WI38 (cell line): Measurements from ENCODE around the gene RAD51C.
A peak's percentile ranks its signal among the peaks of the same experiment; 100 is the strongest.

Source experiments
- H3K4me3 ChIP-seq: 2 replicates; pipeline ENCODE4 v1.5.1; 2011; ENCODE audit warnings: low read depth, mild to moderate bottlenecking, control low read depth, low read length
- CTCF ChIP-seq: IDR thresholded peaks from 2 replicates; pipeline ENCODE4 v1.5.1; 2012; ENCODE audit warnings: low read depth, mild to moderate bottlenecking, control low read depth, low read length

RAD51C gene

DNA sequence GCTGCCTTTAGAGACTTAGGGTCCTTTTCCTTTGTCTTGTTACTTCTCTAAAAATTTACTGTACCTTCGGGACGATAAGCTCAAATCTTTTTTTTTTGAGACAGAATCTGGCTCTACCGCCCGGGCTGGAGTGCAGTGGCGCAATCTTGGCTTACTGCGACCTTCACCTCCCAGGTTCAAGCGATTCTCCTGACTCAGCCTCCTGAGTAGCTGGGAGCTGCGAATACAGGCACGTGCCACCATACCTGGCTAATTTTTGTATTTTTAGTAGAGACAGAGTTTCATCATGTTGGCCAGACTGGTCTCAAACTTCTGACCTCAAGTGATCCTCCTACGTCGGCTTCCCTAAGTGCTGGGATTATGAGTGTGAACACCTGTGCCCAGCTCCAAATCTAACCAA is 7.4 kb downstream of the RAD51C start:
- no peak overlapping the region for H3K4me3 ChIP-seq
- no peak for TF ChIP-seq CTCF

DNA sequence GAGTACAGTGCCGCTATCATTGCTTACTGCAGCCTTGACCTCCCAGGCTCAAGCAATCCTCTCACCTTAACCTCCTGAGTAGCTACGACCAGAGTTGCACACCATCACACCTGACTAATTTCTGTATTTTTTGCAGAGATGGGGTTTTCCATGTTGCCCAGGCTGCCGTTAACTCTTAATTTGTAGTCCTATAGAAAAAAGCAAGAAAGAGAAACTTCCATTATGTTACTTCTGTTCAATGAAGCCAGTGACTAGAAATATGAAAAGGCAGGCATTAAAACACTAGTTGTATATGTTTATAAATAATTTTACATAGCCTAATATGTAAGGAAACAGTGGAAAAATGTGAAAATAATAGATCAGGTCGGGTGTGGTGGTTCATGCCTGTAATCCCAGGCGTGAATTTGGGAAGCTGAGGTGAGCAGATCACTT is 9.7 kb downstream of the RAD51C start:
- no peak overlapping the region for H3K4me3 ChIP-seq
- no peak for TF ChIP-seq CTCF

- TF ChIP-seq CTCF: no peak
- no peak overlapping the region for H3K4me3 ChIP-seq
Observed at GRCh38 chr17:58702708-58703107, 10.3 kb downstream of the RAD51C start.

- no peak overlapping the region for H3K4me3 ChIP-seq
- no peak for TF ChIP-seq CTCF
Observed at GRCh38 chr17:58703137-58703915, 10.9 kb downstream of the RAD51C start.

GRCh38 chr17:58703916-58704286 is 11.5 kb downstream of the RAD51C start:
- TF ChIP-seq CTCF: no peak
- H3K4me3 ChIP-seq: no peak overlapping the region

DNA sequence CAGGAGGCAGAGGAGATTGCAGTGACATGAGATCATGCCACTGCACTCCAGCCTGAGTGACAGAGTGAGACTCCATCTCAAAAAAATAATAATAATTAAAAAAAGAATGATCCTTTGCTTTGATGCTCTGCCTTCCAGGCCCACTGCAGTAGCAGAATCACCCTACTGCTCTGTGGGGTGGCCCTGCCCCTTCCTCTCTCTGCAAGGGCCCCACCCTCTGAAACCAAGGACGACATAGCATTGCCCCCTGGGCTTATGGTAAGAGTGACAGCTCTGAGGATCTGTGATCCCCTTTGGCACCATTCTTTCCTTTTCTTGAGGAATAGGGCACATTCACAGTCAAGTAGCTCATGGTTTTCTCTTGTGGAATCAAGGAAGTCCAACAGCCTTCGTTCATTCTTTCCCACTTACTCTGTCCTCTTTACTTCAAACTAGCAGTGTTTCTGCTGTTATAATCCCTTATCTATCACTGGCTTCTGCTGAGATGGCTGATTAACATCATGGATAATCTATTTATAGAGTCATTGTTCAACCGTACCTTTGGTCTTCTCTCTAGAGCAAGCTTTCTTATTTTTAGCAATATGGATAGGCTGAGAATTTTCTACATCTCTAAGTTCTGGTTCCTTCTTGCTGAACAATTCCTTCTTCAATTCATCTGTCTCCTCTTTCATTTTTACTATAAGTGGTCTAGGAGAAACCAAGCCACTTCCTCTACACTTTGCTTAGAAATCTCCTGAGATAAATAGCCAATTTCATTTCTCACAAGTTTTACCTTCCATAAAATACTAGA is 14.1 kb downstream of the RAD51C start:
- no peak for TF ChIP-seq CTCF
- no peak overlapping the region for H3K4me3 ChIP-seq

- peak; percentile 41; the same call in 1 of the 2 replicates for TF ChIP-seq CTCF
Observed at GRCh38 chr17:58710948-58711552, 18.6 kb downstream of the RAD51C start.

More at GRCh38 chr17:58710948-58711552, 18.6 kb downstream of the RAD51C start:
- no peak overlapping the region for H3K4me3 ChIP-seq
